Stimulated activated CD4-positive, alpha-beta T cell treated with anti-CD3 and anti-CD28 coated beads, Interleukin-15, amount 100 ng/mL, for 48 hours (primary cell): ENCODE results near the gene NUDT9.
"Not testable (repeated sequence)": the region's sequence is repeated elsewhere in the genome, so short reads cannot be mapped to it uniquely, and the experiment has no call there.

ENCODE experiments used
- DNase-seq, 2 donors: peaks; one replicate each; pipeline ENCODE4 v3.0.0-alpha.2; 2020; ENCODE audit warnings: low read depth in 2 of 2

NUDT9 gene

GRCh38 chr4:87461281-87461700 lies 38.9 kb downstream of the NUDT9 start:
- DNase-seq, result no peak

DNA sequence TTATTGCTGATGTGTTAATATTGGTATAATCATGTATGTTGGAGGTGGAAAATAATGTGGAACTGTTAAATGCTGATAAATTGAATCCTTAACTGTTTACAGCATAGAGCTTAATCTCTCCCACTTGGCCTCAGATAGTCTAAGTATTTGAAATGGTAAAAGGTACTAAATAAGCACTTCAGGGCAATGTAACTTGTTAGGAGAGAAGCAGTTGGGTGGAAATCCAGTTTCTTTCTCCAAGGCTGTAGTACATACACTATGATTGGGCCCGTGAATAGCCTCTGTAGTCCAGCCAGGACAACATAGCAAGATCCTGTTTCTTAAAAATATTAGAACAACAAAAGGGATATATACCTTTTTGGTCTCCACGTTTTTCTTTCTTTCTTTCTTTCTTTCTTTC lies 39.7 kb downstream of the NUDT9 start:
- no peak for DNase-seq

GRCh38 chr4:87465739-87466366 lies 43.5 kb downstream of the NUDT9 start:
- no peak for DNase-seq

DNA sequence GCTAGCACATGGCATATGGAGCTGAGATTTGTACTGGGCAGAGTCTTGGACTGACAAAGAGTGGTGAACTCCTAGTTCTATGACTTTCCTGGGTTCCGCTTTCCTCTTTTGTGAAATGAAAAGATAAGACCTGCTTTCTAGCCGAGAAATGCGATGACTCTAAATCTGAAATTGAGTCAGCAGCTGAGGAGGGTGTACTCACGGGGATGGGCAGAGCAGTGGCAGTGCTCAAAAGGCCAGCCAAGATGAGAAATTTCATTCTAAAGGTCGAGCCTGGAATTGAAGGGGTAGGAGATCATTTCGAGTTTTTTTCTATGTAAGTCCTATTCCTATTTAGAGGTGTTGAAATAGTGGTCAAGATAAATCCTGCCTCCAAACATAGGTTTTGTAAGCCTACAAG lies 47.0 kb downstream of the NUDT9 start:
- DNase-seq, result no peak

DNA sequence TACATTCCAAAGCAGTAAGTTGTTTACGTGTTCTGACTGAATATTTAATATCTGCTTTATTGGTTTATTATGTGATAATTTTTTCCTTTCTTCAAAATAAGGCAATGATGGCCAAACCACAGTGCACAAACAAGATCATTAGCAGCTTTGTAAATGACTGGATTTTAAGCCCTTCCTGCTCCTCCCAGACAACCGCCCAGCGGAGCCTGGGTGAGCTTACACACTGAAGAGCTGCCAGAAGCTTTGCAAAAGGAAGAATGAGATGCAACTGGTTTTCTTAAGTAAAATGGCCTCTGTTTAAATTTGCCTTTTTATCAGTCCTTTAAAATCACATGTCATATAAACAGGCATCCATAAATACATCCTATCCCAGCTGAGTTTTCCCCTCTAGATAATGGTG lies 54.6 kb downstream of the NUDT9 start:
- no peak for DNase-seq

DNA sequence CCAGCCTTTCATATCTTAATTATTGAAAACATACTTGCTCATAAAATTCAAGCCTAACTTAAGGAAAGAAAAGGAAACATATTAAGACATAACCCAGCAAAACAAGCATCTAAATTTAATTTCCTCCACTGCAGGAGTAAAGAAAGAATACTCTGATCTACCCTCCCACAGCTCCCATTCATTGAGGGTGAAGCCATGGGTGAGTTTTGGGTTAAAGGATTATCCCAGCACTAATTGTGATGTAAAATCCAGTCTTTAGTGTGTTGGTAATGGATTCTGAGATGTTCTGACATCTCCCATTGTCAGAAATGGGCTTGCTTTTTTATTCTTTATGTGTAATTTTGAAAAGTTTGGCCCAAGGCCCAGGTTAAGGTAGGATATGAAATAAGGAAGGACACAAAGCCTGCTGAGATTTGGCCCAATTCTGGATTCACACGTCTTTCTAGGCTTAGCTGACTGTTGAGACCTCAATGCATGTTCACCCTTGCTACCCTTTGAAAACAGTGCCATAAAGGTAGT lies 56.4 kb downstream of the NUDT9 start:
- DNase-seq, result no peak

GRCh38 chr4:87481377-87481776 lies 59.0 kb downstream of the NUDT9 start:
- no peak for DNase-seq

DNA sequence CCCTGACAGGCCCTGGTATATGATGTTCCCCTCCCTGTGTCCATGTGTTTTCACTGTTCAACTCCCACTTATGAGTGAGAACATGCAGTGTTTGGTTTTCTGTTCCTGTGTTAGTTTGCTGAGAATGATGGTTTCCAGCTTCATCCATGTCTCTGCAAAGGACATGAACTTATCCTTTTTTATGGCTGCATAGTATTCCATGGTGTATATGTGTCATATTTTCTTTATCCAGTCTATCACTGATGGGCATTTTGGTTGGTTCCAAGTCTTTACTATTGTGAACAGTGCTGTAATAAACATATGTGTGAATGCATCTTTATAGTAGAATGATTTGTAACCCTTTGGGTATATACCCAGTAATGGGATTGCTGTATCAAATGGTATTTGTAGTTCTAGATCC lies 60.9 kb downstream of the NUDT9 start:
- DNase-seq, result not testable (repeated sequence)

GRCh38 chr4:87488666-87489065 lies 66.3 kb downstream of the NUDT9 start:
- not testable (repeated sequence) for DNase-seq

DNA sequence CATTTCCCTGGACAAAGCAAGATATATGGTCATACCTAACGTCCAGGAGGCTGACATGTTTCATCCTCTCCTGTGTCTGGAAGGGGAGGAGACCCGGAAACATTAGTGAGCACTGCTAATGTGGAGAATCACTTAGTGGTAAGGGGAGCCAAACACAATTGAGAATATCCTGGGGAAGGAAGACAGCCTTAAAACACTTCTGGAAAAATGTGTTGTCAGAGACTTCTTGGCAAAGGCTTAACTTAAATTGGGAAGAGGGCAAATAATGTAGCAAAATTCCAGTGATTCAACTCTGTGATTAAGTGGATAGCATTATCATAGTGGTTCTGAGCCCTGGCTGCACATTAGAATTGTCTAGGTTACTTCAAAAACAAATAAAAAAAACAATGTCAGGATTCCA lies 67.3 kb downstream of the NUDT9 start:
- DNase-seq, result no peak

GRCh38 chr4:87490664-87491369 lies 68.4 kb downstream of the NUDT9 start:
- no peak for DNase-seq

DNA sequence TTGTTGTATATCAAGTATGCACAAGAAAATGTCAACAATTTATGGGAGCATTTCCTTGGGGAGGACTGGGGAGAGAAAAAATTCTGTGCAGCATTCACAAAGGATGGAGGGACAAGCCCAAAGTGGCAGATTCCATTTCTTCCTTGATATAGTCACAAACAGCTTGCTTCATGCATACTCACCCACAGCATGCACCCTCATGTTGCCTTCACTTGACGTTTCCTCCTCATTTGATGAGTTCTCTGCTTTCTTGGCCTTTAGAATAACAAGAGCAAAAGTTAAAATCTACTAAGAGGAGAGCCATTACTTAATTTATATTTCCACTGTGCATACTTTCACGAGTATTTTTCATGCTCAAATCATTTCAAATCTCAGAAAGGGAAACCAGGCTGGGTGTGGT lies 69.1 kb downstream of the NUDT9 start:
- no peak for DNase-seq

- not testable (repeated sequence) for DNase-seq
Observed at GRCh38 chr4:87491851-87492250, 69.5 kb downstream of the NUDT9 start.

DNA sequence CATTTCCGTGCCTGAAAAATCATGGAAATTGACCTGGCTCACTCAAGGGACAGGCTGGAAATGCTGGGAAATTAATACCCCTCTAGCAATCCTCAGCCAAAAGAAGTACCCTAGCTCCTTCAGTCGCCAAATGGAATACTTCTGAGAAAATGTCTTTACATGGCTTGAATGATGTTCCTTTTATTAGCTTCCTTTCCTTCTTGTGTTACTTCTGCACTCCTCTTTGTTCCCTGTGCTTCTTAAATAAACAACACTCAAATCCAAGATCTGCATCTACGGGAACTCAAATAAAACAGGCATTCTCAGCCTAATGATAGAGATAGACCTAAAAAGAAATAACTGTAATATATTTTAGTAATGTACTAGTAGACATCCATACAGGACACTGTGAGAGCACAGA lies 70.7 kb downstream of the NUDT9 start:
- DNase-seq, result no peak

GRCh38 chr4:87497159-87497558 lies 74.8 kb downstream of the NUDT9 start:
- peak in 1 of 2 donors; percentile 1 for DNase-seq

GRCh38 chr4:87497578-87497977 lies 75.2 kb downstream of the NUDT9 start:
- DNase-seq, result no peak

DNA sequence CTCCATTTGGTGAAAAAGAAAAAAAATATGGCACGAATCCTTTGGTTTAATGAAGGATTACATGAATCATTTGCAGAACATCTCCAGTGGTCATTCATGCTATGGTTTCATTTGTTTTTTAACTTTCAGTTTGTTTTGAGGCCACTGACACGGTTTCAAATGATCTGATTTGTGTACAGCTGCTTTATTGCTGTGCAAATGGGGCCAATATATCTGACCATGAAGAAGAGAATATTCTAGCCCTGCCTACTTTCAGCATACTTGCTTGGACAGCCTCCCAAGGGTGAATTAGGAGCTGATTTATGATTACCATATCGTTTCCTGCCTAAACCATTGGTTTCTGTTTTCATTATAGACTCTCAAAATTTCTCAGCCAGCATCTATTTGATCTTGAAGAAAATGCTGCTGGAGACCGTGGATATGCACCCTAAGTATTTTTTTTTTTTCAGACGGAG lies 76.1 kb downstream of the NUDT9 start:
- DNase-seq, result no peak

GRCh38 chr4:87499403-87500091 lies 77.2 kb downstream of the NUDT9 start:
- peak in 1 of 2 donors; percentile 0 for DNase-seq

- DNase-seq, result no peak
Observed at GRCh38 chr4:87500092-87500462, 77.7 kb downstream of the NUDT9 start.

- no peak for DNase-seq
Observed at GRCh38 chr4:87502580-87503238, 80.3 kb downstream of the NUDT9 start.

- no peak for DNase-seq
Observed at GRCh38 chr4:87505862-87506261, 83.5 kb downstream of the NUDT9 start.
